AG10803 (cell line): Measurements from ENCODE around the gene ADGRV1.

Experiments used
- DNase-seq: peaks from one replicate; pipeline ENCODE4 v3.0.0; 2010; ENCODE audit warnings: low read depth
- H3K4me3 ChIP-seq: 2 replicates; pipeline ENCODE4 v1.5.1; 2011; ENCODE audit warnings: mild to moderate bottlenecking, low read length, control low read depth
- CTCF ChIP-seq: conservative IDR thresholded peaks from 2 replicates; pipeline ENCODE4 v1.5.1; 2011; ENCODE audit warnings: mild to moderate bottlenecking, low read length, control low read depth, inconsistent platforms

The ADGRV1 gene

GRCh38 chr5:91118796-91119195 is 560.2 kb downstream of the ADGRV1 start:
- peak; percentile 66 for DNase-seq
- H3K4me3 ChIP-seq: no peak overlapping the region
- TF ChIP-seq CTCF: no peak

- no peak for TF ChIP-seq CTCF
- no peak overlapping the region for H3K4me3 ChIP-seq
- no peak for DNase-seq
These were observed 560.6 kb downstream of the ADGRV1 start for GRCh38 chr5:91119217-91119616.

GRCh38 chr5:91119981-91120850 is 561.6 kb downstream of the ADGRV1 start:
- H3K4me3 ChIP-seq: no peak overlapping the region
- no peak for TF ChIP-seq CTCF
- DNase-seq: no peak

GRCh38 chr5:91121347-91121993 is 562.9 kb downstream of the ADGRV1 start:
- DNase-seq: peak; percentile 65
- no peak overlapping the region for H3K4me3 ChIP-seq
- no peak for TF ChIP-seq CTCF

- no peak for DNase-seq
- no peak for TF ChIP-seq CTCF
- no peak overlapping the region for H3K4me3 ChIP-seq
These were observed 564.1 kb downstream of the ADGRV1 start for GRCh38 chr5:91122651-91123050.

- TF ChIP-seq CTCF: no peak
- H3K4me3 ChIP-seq: no peak overlapping the region
- no peak for DNase-seq
These were observed 564.7 kb downstream of the ADGRV1 start for GRCh38 chr5:91123291-91123690.

GRCh38 chr5:91123901-91124300 is 565.3 kb downstream of the ADGRV1 start:
- H3K4me3 ChIP-seq: no peak overlapping the region
- no peak for TF ChIP-seq CTCF
- no peak for DNase-seq
